Measurements from ENCODE around the gene BRSK2. TPM values are rescaled to one million over a fixed set of nuclear protein-coding genes. Genes with fewer than 3 reads are reported as not detected.
"Not testable (repeated sequence)": the region's sequence is repeated elsewhere in the genome, so short reads cannot be mapped to it uniquely, and the experiment has no call there.

The BRSK2 gene
- polyA plus RNA-seq, 4 donors = 0.41 to 1.5 (median 0.71) TPM

- DNase-seq (ENCODE audit: low read depth in 4 of 4, low spot score in 2 of 4) = no peak
These were observed 36.2 kb upstream of the BRSK2 start for GRCh38 chr11:1353383-1354124.

- no peak for DNase-seq (ENCODE audit: low read depth in 4 of 4, low spot score in 2 of 4)
These were observed 35.4 kb upstream of the BRSK2 start for GRCh38 chr11:1354125-1354938.

- DNase-seq (ENCODE audit: low read depth in 4 of 4, low spot score in 2 of 4) = no peak
These were observed 33.7 kb upstream of the BRSK2 start for GRCh38 chr11:1356007-1356435.

- DNase-seq (ENCODE audit: low read depth in 4 of 4, low spot score in 2 of 4) = no peak
These were observed 33.2 kb upstream of the BRSK2 start for GRCh38 chr11:1356478-1356960.

GRCh38 chr11:1358286-1358685, 31.4 kb upstream of the BRSK2 start:
- no peak for DNase-seq (ENCODE audit: low read depth in 4 of 4, low spot score in 2 of 4)

- not testable (repeated sequence) for DNase-seq (ENCODE audit: low read depth in 4 of 4, low spot score in 2 of 4)
These were observed 30.8 kb upstream of the BRSK2 start for GRCh38 chr11:1358931-1359330.

- DNase-seq (ENCODE audit: low read depth in 4 of 4, low spot score in 2 of 4) = no peak
These were observed 30.2 kb upstream of the BRSK2 start for GRCh38 chr11:1359556-1359955.

- no peak for DNase-seq (ENCODE audit: low read depth in 4 of 4, low spot score in 2 of 4)
These were observed 29.4 kb upstream of the BRSK2 start for GRCh38 chr11:1360181-1360834.

- no peak for DNase-seq (ENCODE audit: low read depth in 4 of 4, low spot score in 2 of 4)
These were observed 28.8 kb upstream of the BRSK2 start for GRCh38 chr11:1360835-1361357.

- DNase-seq (ENCODE audit: low read depth in 4 of 4, low spot score in 2 of 4) = no peak
These were observed 27.9 kb upstream of the BRSK2 start for GRCh38 chr11:1361882-1362281.

GRCh38 chr11:1367721-1368120, 22.0 kb upstream of the BRSK2 start:
- no peak for DNase-seq (ENCODE audit: low read depth in 4 of 4, low spot score in 2 of 4)

GRCh38 chr11:1368216-1368615, 21.5 kb upstream of the BRSK2 start:
- DNase-seq (ENCODE audit: low read depth in 4 of 4, low spot score in 2 of 4) = no peak

GRCh38 chr11:1368966-1369365, 20.8 kb upstream of the BRSK2 start:
- DNase-seq (ENCODE audit: low read depth in 4 of 4, low spot score in 2 of 4) = no peak

- DNase-seq (ENCODE audit: low read depth in 4 of 4, low spot score in 2 of 4) = no peak
These were observed 20.2 kb upstream of the BRSK2 start for GRCh38 chr11:1369371-1370005.

GRCh38 chr11:1370186-1371025, 19.3 kb upstream of the BRSK2 start:
- no peak for DNase-seq (ENCODE audit: low read depth in 4 of 4, low spot score in 2 of 4)

GRCh38 chr11:1371026-1371325, 18.8 kb upstream of the BRSK2 start:
- no peak for DNase-seq (ENCODE audit: low read depth in 4 of 4, low spot score in 2 of 4)

- no peak for DNase-seq (ENCODE audit: low read depth in 4 of 4, low spot score in 2 of 4)
These were observed 18.4 kb upstream of the BRSK2 start for GRCh38 chr11:1371377-1371776.

GRCh38 chr11:1371836-1372465, 17.8 kb upstream of the BRSK2 start:
- no peak for DNase-seq (ENCODE audit: low read depth in 4 of 4, low spot score in 2 of 4)

GRCh38 chr11:1372660-1373059, 17.1 kb upstream of the BRSK2 start:
- no peak for DNase-seq (ENCODE audit: low read depth in 4 of 4, low spot score in 2 of 4)
